ENCODE results near the gene SCG2. TPM values are rescaled to one million over a fixed set of nuclear protein-coding genes. Genes with fewer than 3 reads are reported as not detected.

The SCG2 gene
- total RNA-seq, 1 donor from 2014 or later, result 5.6 TPM

GRCh38 chr2:223618172-223619035, 16.2 kb upstream of the SCG2 start:
- Mint-ChIP-seq H3K27ac (ENCODE audit: unreplicated experiment) (no peak overlapping the region), H3K4me1 (ENCODE audit: low read depth, unreplicated experiment) (peaks cover 16% of the 10 kb centered on the region), H3K36me3 (ENCODE audit: low read depth, unreplicated experiment) (no peaks in the 10 kb centered on the region), H3K4me3 (ENCODE audit: unreplicated experiment) (peak overlapping the region; percentile 7), H3K9me3 (ENCODE audit: unreplicated experiment) (peaks cover 10% of the 10 kb centered on the region), H3K27me3 (ENCODE audit: low read depth, unreplicated experiment) (peaks cover 43% of the 10 kb centered on the region)
- Histone ChIP-seq H3K9ac (ENCODE audit: low read length) (no peak overlapping the region), H3K27me3 (ENCODE audit: insufficient read depth, low read length) (no peaks in the 10 kb centered on the region), H2AFZ (ENCODE audit: low read depth, low read length) (no peak overlapping the region), H3K79me2 (ENCODE audit: insufficient read depth, low read length) (no peaks in the 10 kb centered on the region), H3K36me3 (ENCODE audit: insufficient read depth, low read length) (no peaks in the 10 kb centered on the region), H4K20me1 (ENCODE audit: insufficient read depth, low read length) (no peaks in the 10 kb centered on the region), H3K4me1 (ENCODE audit: insufficient read depth, low read length) (peaks cover 3% of the 10 kb centered on the region), H3K4me2 (ENCODE audit: low read length) (no peak overlapping the region), H3K9me3 (ENCODE audit: insufficient read depth, low read depth, low read length) (no peaks in the 10 kb centered on the region), H3K4me3 (ENCODE audit: insufficient read depth, low read depth, low read length) (no peak overlapping the region), H3K27ac (ENCODE audit: low read depth, low read length) (no peak overlapping the region)
- DNase-seq (ENCODE audit: low read depth), result no peak
- no peak for FAIRE-seq
- no peak for TF ChIP-seq EZH2 (IDR thresholded peaks at IDR 0.05; ENCODE audit: insufficient read depth, low read length)
- no peak for TF ChIP-seq CTCF (IDR thresholded peaks at IDR 0.05; ENCODE audit: insufficient read depth, low read depth, low read length)

GRCh38 chr2:223614534-223614933, 12.4 kb upstream of the SCG2 start:
- no peak overlapping the region for H3K27ac ChIP-seq (ENCODE audit: low read depth, low read length)
- H3K27me3 Mint-ChIP-seq (ENCODE audit: low read depth, unreplicated experiment), result peaks cover 25% of the 10 kb centered on the region
- no peak overlapping the region for H3K4me3 ChIP-seq (ENCODE audit: insufficient read depth, low read depth, low read length)
- no peak overlapping the region for H2AFZ ChIP-seq (ENCODE audit: low read depth, low read length)
- peaks cover 5% of the 10 kb centered on the region for H3K9me3 Mint-ChIP-seq (ENCODE audit: unreplicated experiment)
- H3K4me3 Mint-ChIP-seq (ENCODE audit: unreplicated experiment), result no peak overlapping the region
- H3K4me1 ChIP-seq (ENCODE audit: insufficient read depth, low read length), result peaks cover 8% of the 10 kb centered on the region
- TF ChIP-seq EZH2 (IDR thresholded peaks at IDR 0.05; ENCODE audit: insufficient read depth, low read length) (no peak), CTCF (IDR thresholded peaks at IDR 0.05; ENCODE audit: insufficient read depth, low read depth, low read length) (no peak)
- peaks cover 17% of the 10 kb centered on the region for H3K4me1 Mint-ChIP-seq (ENCODE audit: low read depth, unreplicated experiment)
- H4K20me1 ChIP-seq (ENCODE audit: insufficient read depth, low read length), result no peaks in the 10 kb centered on the region
- H3K79me2 ChIP-seq (ENCODE audit: insufficient read depth, low read length), result no peaks in the 10 kb centered on the region
- H3K27ac Mint-ChIP-seq (ENCODE audit: unreplicated experiment), result no peak overlapping the region
- no peaks in the 10 kb centered on the region for H3K36me3 Mint-ChIP-seq (ENCODE audit: low read depth, unreplicated experiment)
- no peaks in the 10 kb centered on the region for H3K36me3 ChIP-seq (ENCODE audit: insufficient read depth, low read length)
- no peak for DNase-seq (ENCODE audit: low read depth)
- H3K9ac ChIP-seq (ENCODE audit: low read length), result no peak overlapping the region
- FAIRE-seq, result no peak
- H3K27me3 ChIP-seq (ENCODE audit: insufficient read depth, low read length), result no peaks in the 10 kb centered on the region
- H3K9me3 ChIP-seq (ENCODE audit: insufficient read depth, low read depth, low read length), result no peaks in the 10 kb centered on the region
- H3K4me2 ChIP-seq (ENCODE audit: low read length), result no peak overlapping the region
